ENCODE measurements around the gene NBDY. TPM values are rescaled to one million over a fixed set of nuclear protein-coding genes. Genes with fewer than 3 reads are reported as not detected.
"Not testable (repeated sequence)": the region's sequence is repeated elsewhere in the genome, so short reads cannot be mapped to it uniquely, and the experiment has no call there.

The NBDY gene
- total and polyA plus RNA-seq, 4 experiments from 2014 or later, result 29.3 to 75.7 (median 52.2) TPM

DNA sequence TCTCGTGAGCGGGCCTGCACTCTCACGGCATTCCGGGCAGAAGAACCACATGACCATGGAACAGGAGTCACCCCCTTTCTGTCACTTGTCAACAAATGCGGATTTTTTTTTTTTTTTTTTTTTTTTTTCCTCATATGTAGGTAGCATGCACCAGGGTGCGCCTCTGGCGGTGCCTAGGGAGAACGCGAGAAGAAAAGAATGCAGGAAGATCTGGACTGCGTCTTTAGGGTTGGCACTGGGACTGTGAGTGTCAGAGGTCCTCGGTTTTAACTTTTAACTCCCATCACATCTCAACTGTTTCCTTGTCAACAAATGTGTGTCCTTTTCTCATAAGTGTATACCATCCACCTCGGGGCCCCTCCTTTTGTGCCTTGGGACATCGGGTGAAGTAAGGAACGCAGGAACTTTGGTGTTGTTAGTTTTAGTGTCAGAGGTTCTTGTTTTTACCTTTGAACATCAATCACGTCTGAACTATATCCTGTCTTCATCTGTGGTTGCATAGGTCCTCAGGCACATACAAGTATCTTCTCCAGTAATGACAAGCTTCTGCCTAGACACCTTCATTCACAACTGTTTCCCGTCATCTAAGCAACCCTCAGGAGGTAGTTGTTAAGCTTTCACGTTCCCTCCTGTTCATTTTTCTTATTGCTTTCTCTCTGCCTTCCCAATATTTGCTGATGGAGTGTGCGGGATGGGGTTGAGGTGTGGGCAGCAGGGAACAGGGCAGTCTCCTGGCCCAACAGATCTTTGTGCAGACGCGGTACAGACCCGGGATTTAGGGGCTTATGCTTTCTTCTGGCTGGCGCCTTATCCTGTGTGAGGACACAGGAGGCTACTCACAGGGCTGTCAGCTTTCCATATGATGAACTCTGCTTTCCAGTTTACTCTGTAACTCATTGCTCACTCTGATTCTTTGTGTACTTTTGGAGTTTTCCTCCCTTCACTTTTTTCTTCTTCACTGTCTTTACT is 51.9 kb downstream of the NBDY start:
- intact Hi-C loops (cut with micrococcal nuclease); CTCF ChIA-PET (ENCODE audit: partially characterized antibody); H3K9me3 ChIP-seq (ENCODE audit: control insufficient read depth in 1 of 2, low read length in 2 of 2); H3K27me3 Mint-ChIP-seq; H3K36me3 ChIP-seq (ENCODE audit: insufficient read depth, low read length); H3K9me3 Mint-ChIP-seq; POLR2A ChIA-PET (ENCODE audit: partially characterized antibody); H3K27ac ChIP-seq (ENCODE audit: low read depth, low read length); H3K27me3 ChIP-seq (ENCODE audit: insufficient read depth, low read length); H3K4me3 ChIP-seq (ENCODE audit: low read length in 2 of 2): not testable (repeated sequence)
- peaks cover 16 to 47% (median 22%) of the 10 kb centered on the region in 4 donors for H3K4me1 Mint-ChIP-seq
- H3K27ac Mint-ChIP-seq, result peak overlapping the region; percentile 62 to 86 (median 80)
- DNase-seq, result peak in 3 of 5 donors; percentile 29 to 44 (median 34)
- peak overlapping the region in 5 of 8 donors; percentile 20 to 76 (median 57) for H3K4me3 Mint-ChIP-seq
- H3K36me3 Mint-ChIP-seq, result peaks cover 9 to 17% of the 10 kb centered on the region in 2 donors
- H3K4me1 ChIP-seq (ENCODE audit: insufficient read depth, low read length), result peaks cover 13% of the 10 kb centered on the region

DNA sequence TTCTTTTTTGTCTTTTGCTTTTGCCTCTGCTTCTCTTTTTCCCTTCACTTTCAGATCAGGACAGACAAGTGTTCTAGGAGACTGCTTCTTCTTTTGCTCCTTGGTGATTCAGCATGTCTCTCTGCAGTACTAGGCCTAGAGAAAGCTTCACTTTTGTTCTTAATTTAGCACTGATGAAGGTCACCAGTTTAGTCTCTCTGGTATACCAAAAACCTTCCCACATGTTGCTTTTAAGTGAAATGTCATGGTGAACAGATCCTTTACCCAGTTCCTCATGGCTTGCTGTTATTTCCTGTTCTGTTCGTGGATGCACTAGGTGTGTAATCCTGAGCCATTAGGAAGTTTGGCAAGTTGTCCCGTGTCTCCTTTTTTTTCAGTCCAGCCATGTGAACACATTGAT is 53.3 kb downstream of the NBDY start:
- Mint-ChIP-seq H3K9me3 (no peaks in the 10 kb centered on the region), H3K36me3 (peaks cover 12 to 22% of the 10 kb centered on the region in 2 donors), H3K4me3 (peak overlapping the region in 5 of 8 donors; percentile 92 to 97 (median 95)), H3K27ac (peak overlapping the region; percentile 20 to 92 (median 77)), H3K27me3 (no peaks in the 10 kb centered on the region), H3K4me1 (peaks cover 23 to 57% (median 29%) of the 10 kb centered on the region in 4 donors)
- no peak overlapping the region for H3K27ac ChIP-seq (ENCODE audit: low read depth, low read length)
- no peaks in the 10 kb centered on the region for H3K27me3 ChIP-seq (ENCODE audit: insufficient read depth, low read length)
- intact Hi-C loops (cut with micrococcal nuclease), result no loop called here
- POLR2A ChIA-PET (ENCODE audit: partially characterized antibody), result no interaction called here
- no peaks in the 10 kb centered on the region for H3K36me3 ChIP-seq (ENCODE audit: insufficient read depth, low read length)
- H3K9me3 ChIP-seq (ENCODE audit: control insufficient read depth in 1 of 2, low read length in 2 of 2), result no peaks in the 10 kb centered on the region
- peaks cover 13% of the 10 kb centered on the region for H3K4me1 ChIP-seq (ENCODE audit: insufficient read depth, low read length)
- no peak for DNase-seq
- CTCF ChIA-PET (ENCODE audit: partially characterized antibody), result no interaction called here
- no peak overlapping the region for H3K4me3 ChIP-seq (ENCODE audit: low read length in 2 of 2)

DNA sequence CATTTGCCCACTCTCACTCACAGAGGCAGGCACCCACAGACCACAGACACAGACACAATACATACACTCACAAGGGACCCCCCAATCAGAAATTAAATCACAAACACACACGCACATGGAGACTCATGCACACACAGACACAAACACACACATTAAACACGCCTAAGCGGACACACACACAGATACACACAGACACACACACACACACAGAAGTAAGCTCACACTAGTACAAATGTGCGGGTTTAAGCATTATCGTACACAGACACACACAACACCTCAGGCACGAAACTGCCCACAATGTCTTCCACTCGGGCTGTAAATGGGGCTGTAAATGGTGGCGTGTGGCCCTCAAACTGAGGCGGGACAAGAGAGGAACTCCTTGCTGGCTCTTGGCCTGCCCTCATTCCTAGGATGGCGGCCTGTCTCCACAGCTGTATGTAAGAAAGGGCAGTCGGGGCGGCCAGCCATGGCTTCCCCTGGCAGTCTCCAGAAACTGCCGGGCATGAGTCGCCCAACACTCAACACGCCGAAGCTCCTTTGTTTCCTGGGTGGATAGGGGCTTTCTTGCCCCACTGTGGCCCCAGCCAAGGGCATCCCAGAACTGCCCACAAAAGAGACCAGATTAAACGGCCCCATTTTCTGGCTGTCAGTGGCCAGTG is 53.9 kb downstream of the NBDY start:
- Mint-ChIP-seq H3K4me3 (peak overlapping the region in 6 of 8 donors; percentile 92 to 97 (median 96)), H3K27ac (peak overlapping the region in 6 of 7 donors; percentile 77 to 94 (median 86)), H3K9me3 (no peaks in the 10 kb centered on the region), H3K36me3 (peaks cover 12 to 22% of the 10 kb centered on the region in 2 donors), H3K27me3 (no peaks in the 10 kb centered on the region), H3K4me1 (peaks cover 23 to 57% (median 29%) of the 10 kb centered on the region in 4 donors)
- no peaks in the 10 kb centered on the region for H3K36me3 ChIP-seq (ENCODE audit: insufficient read depth, low read length)
- no peaks in the 10 kb centered on the region for H3K9me3 ChIP-seq (ENCODE audit: control insufficient read depth in 1 of 2, low read length in 2 of 2)
- intact Hi-C loops (cut with micrococcal nuclease), result no loop called here
- H3K27me3 ChIP-seq (ENCODE audit: insufficient read depth, low read length), result no peaks in the 10 kb centered on the region
- ChIA-PET CTCF (ENCODE audit: partially characterized antibody) (no interaction called here), POLR2A (ENCODE audit: partially characterized antibody) (no interaction called here)
- DNase-seq, result no peak
- H3K27ac ChIP-seq (ENCODE audit: low read depth, low read length), result no peak overlapping the region
- H3K4me1 ChIP-seq (ENCODE audit: insufficient read depth, low read length), result peaks cover 13% of the 10 kb centered on the region
- H3K4me3 ChIP-seq (ENCODE audit: low read length in 2 of 2), result no peak overlapping the region

DNA sequence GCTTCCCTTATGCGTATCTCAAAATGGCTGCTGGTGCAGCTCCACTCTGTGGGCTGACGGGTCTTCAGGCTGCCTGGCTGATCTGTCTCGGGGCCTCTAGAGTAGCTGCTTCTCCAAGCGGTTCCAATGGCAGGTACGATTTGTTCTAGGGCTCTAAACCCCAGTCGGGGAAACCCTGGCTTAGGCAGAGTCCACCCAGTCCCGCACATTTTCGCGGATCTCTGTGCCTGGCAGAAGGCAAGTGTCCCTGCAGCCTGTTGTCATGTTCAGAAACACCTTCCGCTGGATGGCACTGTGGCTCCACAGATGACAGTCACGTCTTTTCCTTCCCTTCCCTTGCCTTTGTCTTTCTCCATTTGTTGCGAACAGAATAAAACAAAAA is 54.4 kb downstream of the NBDY start:
- intact Hi-C loops (cut with micrococcal nuclease), result no loop called here
- H3K36me3 ChIP-seq (ENCODE audit: insufficient read depth, low read length), result no peaks in the 10 kb centered on the region
- CTCF ChIA-PET (ENCODE audit: partially characterized antibody), result no interaction called here
- POLR2A ChIA-PET (ENCODE audit: partially characterized antibody), result no interaction called here
- peaks cover 13% of the 10 kb centered on the region for H3K4me1 ChIP-seq (ENCODE audit: insufficient read depth, low read length)
- H3K9me3 ChIP-seq (ENCODE audit: control insufficient read depth in 1 of 2, low read length in 2 of 2), result no peaks in the 10 kb centered on the region
- H3K9me3 Mint-ChIP-seq, result no peaks in the 10 kb centered on the region
- peak in 4 of 5 donors; percentile 78 to 83 (median 80) for DNase-seq
- H3K4me3 ChIP-seq (ENCODE audit: low read length in 2 of 2), result no peak overlapping the region
- H3K27ac Mint-ChIP-seq, result peak overlapping the region in 5 of 7 donors; percentile 77 to 94 (median 87)
- no peaks in the 10 kb centered on the region for H3K27me3 Mint-ChIP-seq
- H3K27me3 ChIP-seq (ENCODE audit: insufficient read depth, low read length), result no peaks in the 10 kb centered on the region
- peaks cover 23 to 57% (median 29%) of the 10 kb centered on the region in 4 donors for H3K4me1 Mint-ChIP-seq
- peaks cover 12 to 22% of the 10 kb centered on the region in 2 donors for H3K36me3 Mint-ChIP-seq
- H3K4me3 Mint-ChIP-seq, result peak overlapping the region in 6 of 8 donors; percentile 92 to 97 (median 96)
- no peak overlapping the region for H3K27ac ChIP-seq (ENCODE audit: low read depth, low read length)

DNA sequence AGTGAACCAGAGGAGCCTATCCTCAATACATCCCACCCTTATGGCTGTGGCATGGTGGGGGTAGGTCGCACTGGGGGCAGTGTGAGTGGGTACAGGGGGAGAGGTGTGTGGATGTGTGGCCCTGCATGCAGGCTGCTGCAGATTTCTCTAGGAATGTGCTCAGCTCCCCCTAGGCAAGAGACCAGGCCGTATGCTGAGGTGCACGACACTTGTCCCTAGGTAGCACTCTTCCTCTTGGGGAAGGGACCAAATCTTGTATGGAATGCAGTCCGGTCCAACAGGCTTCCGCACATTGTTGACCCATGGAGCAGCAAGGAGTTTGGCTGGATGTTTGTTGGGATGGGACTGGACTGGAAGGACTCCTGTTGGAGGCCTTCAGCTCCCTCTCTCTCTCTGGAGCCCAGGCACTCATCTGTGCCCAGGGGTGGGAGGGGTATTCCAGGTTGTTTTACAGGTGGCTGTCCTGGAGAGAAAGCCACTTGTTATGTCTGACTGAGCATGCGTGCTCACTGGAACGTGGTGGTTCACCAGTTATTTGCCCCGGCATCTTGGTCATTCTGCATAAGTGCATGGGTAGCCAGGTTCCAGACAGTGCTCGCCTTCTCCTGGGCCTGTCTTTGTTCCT is 55.1 kb downstream of the NBDY start:
- intact Hi-C loops (cut with micrococcal nuclease), result no loop called here
- Histone ChIP-seq H3K36me3 (ENCODE audit: insufficient read depth, low read length) (no peaks in the 10 kb centered on the region), H3K27ac (ENCODE audit: low read depth, low read length) (no peak overlapping the region), H3K9me3 (ENCODE audit: control insufficient read depth in 1 of 2, low read length in 2 of 2) (no peaks in the 10 kb centered on the region), H3K4me3 (ENCODE audit: low read length in 2 of 2) (no peak overlapping the region), H3K27me3 (ENCODE audit: insufficient read depth, low read length) (no peaks in the 10 kb centered on the region), H3K4me1 (ENCODE audit: insufficient read depth, low read length) (peaks cover 13% of the 10 kb centered on the region)
- Mint-ChIP-seq H3K27ac (peak overlapping the region in 3 of 7 donors; percentile 11 to 57 (median 25)), H3K4me1 (peaks cover 23 to 62% (median 30%) of the 10 kb centered on the region in 4 donors), H3K9me3 (no peaks in the 10 kb centered on the region), H3K4me3 (peak overlapping the region in 3 of 8 donors; percentile 33 to 97 (median 96)), H3K36me3 (peaks cover 12 to 22% of the 10 kb centered on the region in 2 donors), H3K27me3 (no peaks in the 10 kb centered on the region)
- ChIA-PET CTCF (ENCODE audit: partially characterized antibody) (no interaction called here), POLR2A (ENCODE audit: partially characterized antibody) (no interaction called here)
- DNase-seq, result no peak

DNA sequence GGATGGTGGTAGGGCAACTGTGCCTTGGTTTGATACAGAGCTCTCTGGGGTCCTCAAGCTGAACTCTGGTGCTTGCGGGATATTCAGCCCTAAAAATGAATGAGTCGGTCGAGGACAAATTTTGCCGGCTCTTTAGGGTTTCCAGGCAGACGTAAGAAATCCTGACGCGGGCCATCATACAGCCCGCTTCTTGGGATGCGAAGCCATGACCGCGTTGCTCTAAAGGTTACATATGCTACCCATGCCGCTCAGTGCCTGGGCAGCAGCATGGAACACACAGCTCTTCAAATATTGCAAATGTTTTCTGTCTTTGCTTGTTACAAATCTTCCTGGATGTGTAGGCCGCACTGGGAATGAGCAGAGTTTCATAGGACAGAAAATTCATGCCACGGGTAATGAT is 55.6 kb downstream of the NBDY start:
- intact Hi-C loops (cut with micrococcal nuclease), result no loop called here
- Histone ChIP-seq H3K27ac (ENCODE audit: low read depth, low read length) (no peak overlapping the region), H3K4me1 (ENCODE audit: insufficient read depth, low read length) (peaks cover 13% of the 10 kb centered on the region), H3K36me3 (ENCODE audit: insufficient read depth, low read length) (no peaks in the 10 kb centered on the region), H3K27me3 (ENCODE audit: insufficient read depth, low read length) (no peaks in the 10 kb centered on the region), H3K4me3 (ENCODE audit: low read length in 2 of 2) (no peak overlapping the region), H3K9me3 (ENCODE audit: control insufficient read depth in 1 of 2, low read length in 2 of 2) (no peaks in the 10 kb centered on the region)
- POLR2A ChIA-PET (ENCODE audit: partially characterized antibody), result no interaction called here
- CTCF ChIA-PET (ENCODE audit: partially characterized antibody), result no interaction called here
- Mint-ChIP-seq H3K4me1 (peaks cover 23 to 67% (median 30%) of the 10 kb centered on the region in 4 donors), H3K9me3 (no peaks in the 10 kb centered on the region), H3K27ac (peak overlapping the region in 3 of 7 donors; percentile 11 to 57 (median 18)), H3K27me3 (no peaks in the 10 kb centered on the region), H3K36me3 (peaks cover 12 to 24% of the 10 kb centered on the region in 2 donors), H3K4me3 (peak overlapping the region in 2 of 8 donors; percentile 19 to 33)
- DNase-seq, result no peak

DNA sequence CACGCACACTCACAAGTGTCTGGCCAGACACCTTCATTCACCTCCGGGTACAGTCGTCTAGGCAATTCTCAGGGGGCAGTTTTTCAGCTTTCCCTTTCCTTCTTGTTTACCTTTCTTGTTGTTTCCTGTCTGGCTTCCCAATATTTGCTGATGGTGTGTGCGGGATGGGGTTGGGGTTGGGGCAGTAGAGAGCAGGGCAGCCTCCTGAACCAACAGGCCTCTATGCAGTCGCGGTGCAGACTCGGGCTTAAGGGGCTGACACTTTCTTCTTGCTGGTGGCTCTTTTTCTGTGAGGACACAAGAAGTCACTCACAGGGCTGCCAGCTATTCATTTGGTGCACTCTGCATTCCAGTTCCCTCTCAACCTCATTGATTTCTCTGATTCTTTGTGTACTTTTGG is 56.4 kb downstream of the NBDY start:
- intact Hi-C loops (cut with micrococcal nuclease), result no loop called here
- Histone ChIP-seq H3K36me3 (ENCODE audit: insufficient read depth, low read length) (no peaks in the 10 kb centered on the region), H3K27ac (ENCODE audit: low read depth, low read length) (no peak overlapping the region), H3K4me1 (ENCODE audit: insufficient read depth, low read length) (peaks cover 13% of the 10 kb centered on the region), H3K4me3 (ENCODE audit: low read length in 2 of 2) (no peak overlapping the region), H3K27me3 (ENCODE audit: insufficient read depth, low read length) (no peaks in the 10 kb centered on the region), H3K9me3 (ENCODE audit: control insufficient read depth in 1 of 2, low read length in 2 of 2) (no peaks in the 10 kb centered on the region)
- ChIA-PET POLR2A (ENCODE audit: partially characterized antibody) (no interaction called here), CTCF (ENCODE audit: partially characterized antibody) (no interaction called here)
- peak overlapping the region in 1 of 8 donors; percentile 42 for H3K4me3 Mint-ChIP-seq
- H3K36me3 Mint-ChIP-seq, result peaks cover 12 to 27% of the 10 kb centered on the region in 2 donors
- no peak for DNase-seq
- H3K27ac Mint-ChIP-seq, result peak overlapping the region in 3 of 7 donors; percentile 0 to 70 (median 54)
- H3K4me1 Mint-ChIP-seq, result peaks cover 23 to 67% (median 30%) of the 10 kb centered on the region in 4 donors
- H3K9me3 Mint-ChIP-seq, result no peaks in the 10 kb centered on the region
- no peaks in the 10 kb centered on the region for H3K27me3 Mint-ChIP-seq

Data from CD4-positive, alpha-beta memory T cell (primary cell).